ENCODE results near the gene ALKBH8. TPM values are rescaled to one million over a fixed set of nuclear protein-coding genes. Genes with fewer than 3 reads are reported as not detected.

ALKBH8 gene
- total and polyA plus RNA-seq, 2 of the 13 experiments (the other 11 are each of a cell fraction or from before 2014, with no cell fraction given) = 2.4 to 9.1 TPM

DNA sequence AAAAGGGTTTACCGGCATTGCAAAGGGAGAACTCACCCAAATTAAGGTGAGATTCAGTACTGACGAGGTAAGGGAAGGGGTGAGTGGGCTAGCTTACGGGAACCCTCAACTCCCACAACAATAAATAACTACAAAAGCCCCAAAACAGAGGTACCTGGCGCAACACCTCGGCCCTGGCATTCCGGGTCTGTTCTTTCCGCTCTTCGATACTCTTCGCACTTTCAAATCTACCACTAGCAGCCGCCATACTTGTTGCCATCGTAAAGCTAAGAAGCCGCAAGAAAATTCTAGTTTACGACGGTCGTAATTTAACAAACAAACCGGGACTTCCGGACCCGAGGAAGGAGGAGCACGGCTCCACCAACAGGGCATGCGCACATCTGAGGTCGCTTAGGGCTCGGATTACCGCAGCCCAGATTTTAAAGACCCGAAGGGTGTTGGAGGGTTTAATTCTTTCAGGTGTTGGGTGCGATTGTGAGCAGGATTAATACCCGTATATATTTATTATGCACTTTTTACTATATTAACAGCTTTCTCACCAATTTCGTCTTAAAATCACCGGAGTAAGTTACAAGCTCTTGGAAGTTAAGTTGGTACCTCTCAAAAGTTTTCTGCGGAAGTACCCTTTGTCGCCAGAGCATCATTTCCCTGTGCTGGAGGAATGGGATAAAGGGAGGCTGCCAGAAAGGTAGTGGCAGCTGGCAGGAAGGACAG is 107.8 kb downstream of the ALKBH8 start, which contains the start of gene CWF19L2 (continued):
- TF ChIP-seq, protein P1, sequence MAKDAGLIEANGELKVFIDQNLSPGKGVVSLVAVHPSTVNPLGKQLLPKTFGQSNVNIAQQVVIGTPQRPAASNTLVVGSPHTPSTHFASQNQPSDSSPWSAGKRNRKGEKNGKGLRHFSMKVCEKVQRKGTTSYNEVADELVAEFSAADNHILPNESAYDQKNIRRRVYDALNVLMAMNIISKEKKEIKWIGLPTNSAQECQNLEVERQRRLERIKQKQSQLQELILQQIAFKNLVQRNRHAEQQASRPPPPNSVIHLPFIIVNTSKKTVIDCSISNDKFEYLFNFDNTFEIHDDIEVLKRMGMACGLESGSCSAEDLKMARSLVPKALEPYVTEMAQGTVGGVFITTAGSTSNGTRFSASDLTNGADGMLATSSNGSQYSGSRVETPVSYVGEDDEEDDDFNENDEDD (CRISPR knock-in tag; IDR thresholded peaks at IDR 0.05; ENCODE audit: borderline replicate concordance) = peak; percentile 88; the same call in 1 of the 2 replicates
- TF ChIP-seq, protein P2, sequence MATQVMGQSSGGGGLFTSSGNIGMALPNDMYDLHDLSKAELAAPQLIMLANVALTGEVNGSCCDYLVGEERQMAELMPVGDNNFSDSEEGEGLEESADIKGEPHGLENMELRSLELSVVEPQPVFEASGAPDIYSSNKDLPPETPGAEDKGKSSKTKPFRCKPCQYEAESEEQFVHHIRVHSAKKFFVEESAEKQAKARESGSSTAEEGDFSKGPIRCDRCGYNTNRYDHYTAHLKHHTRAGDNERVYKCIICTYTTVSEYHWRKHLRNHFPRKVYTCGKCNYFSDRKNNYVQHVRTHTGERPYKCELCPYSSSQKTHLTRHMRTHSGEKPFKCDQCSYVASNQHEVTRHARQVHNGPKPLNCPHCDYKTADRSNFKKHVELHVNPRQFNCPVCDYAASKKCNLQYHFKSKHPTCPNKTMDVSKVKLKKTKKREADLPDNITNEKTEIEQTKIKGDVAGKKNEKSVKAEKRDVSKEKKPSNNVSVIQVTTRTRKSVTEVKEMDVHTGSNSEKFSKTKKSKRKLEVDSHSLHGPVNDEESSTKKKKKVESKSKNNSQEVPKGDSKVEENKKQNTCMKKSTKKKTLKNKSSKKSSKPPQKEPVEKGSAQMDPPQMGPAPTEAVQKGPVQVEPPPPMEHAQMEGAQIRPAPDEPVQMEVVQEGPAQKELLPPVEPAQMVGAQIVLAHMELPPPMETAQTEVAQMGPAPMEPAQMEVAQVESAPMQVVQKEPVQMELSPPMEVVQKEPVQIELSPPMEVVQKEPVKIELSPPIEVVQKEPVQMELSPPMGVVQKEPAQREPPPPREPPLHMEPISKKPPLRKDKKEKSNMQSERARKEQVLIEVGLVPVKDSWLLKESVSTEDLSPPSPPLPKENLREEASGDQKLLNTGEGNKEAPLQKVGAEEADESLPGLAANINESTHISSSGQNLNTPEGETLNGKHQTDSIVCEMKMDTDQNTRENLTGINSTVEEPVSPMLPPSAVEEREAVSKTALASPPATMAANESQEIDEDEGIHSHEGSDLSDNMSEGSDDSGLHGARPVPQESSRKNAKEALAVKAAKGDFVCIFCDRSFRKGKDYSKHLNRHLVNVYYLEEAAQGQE (IDR thresholded peaks at IDR 0.05; ENCODE audit: borderline replicate concordance in 1 of 2, low read depth in 1 of 2, low read length in 2 of 2) = peak in 1 of 2 experiments; percentile 48; a peak in 1 of 4 replicates
- TF ChIP-seq ZSCAN31 (CRISPR knock-in tag; IDR thresholded peaks at IDR 0.05; ENCODE audit: low read depth) (no peak), SIX4 (CRISPR knock-in tag; IDR thresholded peaks at IDR 0.05) (peak; percentile 15; the same call in 1 of the 2 replicates), REPIN1 (CRISPR knock-in tag; IDR thresholded peaks at IDR 0.05; ENCODE audit: borderline replicate concordance, low read depth) (peak; percentile 58; the same call in 1 of the 2 replicates), AGO2 (optimal IDR thresholded peaks at IDR 0.05; ENCODE audit: low read depth, low read length) (no peak)
- TF ChIP-seq, protein P3, sequence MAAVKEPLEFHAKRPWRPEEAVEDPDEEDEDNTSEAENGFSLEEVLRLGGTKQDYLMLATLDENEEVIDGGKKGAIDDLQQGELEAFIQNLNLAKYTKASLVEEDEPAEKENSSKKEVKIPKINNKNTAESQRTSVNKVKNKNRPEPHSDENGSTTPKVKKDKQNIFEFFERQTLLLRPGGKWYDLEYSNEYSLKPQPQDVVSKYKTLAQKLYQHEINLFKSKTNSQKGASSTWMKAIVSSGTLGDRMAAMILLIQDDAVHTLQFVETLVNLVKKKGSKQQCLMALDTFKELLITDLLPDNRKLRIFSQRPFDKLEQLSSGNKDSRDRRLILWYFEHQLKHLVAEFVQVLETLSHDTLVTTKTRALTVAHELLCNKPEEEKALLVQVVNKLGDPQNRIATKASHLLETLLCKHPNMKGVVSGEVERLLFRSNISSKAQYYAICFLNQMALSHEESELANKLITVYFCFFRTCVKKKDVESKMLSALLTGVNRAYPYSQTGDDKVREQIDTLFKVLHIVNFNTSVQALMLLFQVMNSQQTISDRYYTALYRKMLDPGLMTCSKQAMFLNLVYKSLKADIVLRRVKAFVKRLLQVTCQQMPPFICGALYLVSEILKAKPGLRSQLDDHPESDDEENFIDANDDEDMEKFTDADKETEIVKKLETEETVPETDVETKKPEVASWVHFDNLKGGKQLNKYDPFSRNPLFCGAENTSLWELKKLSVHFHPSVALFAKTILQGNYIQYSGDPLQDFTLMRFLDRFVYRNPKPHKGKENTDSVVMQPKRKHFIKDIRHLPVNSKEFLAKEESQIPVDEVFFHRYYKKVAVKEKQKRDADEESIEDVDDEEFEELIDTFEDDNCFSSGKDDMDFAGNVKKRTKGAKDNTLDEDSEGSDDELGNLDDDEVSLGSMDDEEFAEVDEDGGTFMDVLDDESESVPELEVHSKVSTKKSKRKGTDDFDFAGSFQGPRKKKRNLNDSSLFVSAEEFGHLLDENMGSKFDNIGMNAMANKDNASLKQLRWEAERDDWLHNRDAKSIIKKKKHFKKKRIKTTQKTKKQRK (IDR thresholded peaks at IDR 0.05; ENCODE audit: low read length) = no peak
- TF ChIP-seq, protein P4, sequence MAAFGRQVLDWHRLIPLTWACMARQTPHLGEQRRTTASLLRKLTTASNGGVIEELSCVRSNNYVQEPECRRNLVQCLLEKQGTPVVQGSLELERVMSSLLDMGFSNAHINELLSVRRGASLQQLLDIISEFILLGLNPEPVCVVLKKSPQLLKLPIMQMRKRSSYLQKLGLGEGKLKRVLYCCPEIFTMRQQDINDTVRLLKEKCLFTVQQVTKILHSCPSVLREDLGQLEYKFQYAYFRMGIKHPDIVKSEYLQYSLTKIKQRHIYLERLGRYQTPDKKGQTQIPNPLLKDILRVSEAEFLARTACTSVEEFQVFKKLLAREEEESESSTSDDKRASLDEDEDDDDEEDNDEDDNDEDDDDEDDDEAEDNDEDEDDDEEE (CRISPR knock-in tag; IDR thresholded peaks at IDR 0.05) = no peak
- TF ChIP-seq, protein P5, sequence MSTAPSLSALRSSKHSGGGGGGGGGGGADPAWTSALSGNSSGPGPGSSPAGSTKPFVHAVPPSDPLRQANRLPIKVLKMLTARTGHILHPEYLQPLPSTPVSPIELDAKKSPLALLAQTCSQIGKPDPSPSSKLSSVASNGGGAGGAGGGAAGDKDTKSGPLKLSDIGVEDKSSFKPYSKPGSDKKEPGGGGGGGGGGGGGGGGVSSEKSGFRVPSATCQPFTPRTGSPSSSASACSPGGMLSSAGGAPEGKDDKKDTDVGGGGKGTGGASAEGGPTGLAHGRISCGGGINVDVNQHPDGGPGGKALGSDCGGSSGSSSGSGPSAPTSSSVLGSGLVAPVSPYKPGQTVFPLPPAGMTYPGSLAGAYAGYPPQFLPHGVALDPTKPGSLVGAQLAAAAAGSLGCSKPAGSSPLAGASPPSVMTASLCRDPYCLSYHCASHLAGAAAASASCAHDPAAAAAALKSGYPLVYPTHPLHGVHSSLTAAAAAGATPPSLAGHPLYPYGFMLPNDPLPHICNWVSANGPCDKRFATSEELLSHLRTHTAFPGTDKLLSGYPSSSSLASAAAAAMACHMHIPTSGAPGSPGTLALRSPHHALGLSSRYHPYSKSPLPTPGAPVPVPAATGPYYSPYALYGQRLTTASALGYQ (CRISPR knock-in tag; IDR thresholded peaks at IDR 0.05) = peak; percentile 53; the same call in 1 of the 2 replicates
- TF ChIP-seq, protein P6, sequence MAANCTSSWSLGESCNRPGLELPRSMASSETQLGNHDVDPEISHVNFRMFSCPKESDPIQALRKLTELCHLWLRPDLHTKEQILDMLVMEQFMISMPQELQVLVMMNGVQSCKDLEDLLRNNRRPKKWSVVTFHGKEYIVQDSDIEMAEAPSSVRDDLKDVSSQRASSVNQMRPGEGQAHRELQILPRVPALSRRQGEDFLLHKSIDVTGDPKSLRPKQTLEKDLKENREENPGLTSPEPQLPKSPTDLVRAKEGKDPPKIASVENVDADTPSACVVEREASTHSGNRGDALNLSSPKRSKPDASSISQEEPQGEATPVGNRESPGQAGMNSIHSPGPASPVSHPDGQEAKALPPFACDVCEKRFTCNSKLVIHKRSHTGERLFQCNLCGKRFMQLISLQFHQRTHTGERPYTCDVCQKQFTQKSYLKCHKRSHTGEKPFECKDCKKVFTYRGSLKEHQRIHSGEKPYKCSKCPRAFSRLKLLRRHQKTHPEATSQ (CRISPR knock-in tag; IDR thresholded peaks at IDR 0.05; ENCODE audit: borderline replicate concordance) = peak; percentile 61; the same call in 1 of the 2 replicates
